ENCODE measurements around the gene SLFN12L. TPM values are rescaled to one million over a fixed set of nuclear protein-coding genes. Genes with fewer than 3 reads are reported as not detected.

Gene SLFN12L
- total RNA-seq, 2 donors from 2014 or later = 0.22 to 0.59 TPM

GRCh38 chr17:35498448-35499178 lies 38.9 kb downstream of the SLFN12L start:
- peaks cover 11 to 27% of the 10 kb centered on the region in 2 donors for H3K27me3 ChIP-seq
- peaks cover 0 to 16% of the 10 kb centered on the region in 2 donors for H3K4me1 ChIP-seq
- H3K36me3 ChIP-seq = no peaks in the 10 kb centered on the region
- H3K4me3 ChIP-seq = peak overlapping the region in 1 of 2 donors; percentile 32
- TF ChIP-seq CTCF (IDR thresholded peaks at IDR 0.05) = no peak
- no peak for DNase-seq (ENCODE audit: low spot score)
- H3K27ac ChIP-seq = no peak overlapping the region
- H3K9me3 ChIP-seq = no peaks in the 10 kb centered on the region

- DNase-seq (ENCODE audit: low spot score) = no peak
- no peak overlapping the region for H3K4me3 ChIP-seq
- no peak overlapping the region for H3K27ac ChIP-seq
- no peaks in the 10 kb centered on the region for H3K9me3 ChIP-seq
- H3K27me3 ChIP-seq = peaks cover 11 to 31% of the 10 kb centered on the region in 2 donors
- H3K4me1 ChIP-seq = peaks cover 0 to 16% of the 10 kb centered on the region in 2 donors
- no peaks in the 10 kb centered on the region for H3K36me3 ChIP-seq
- no peak for TF ChIP-seq CTCF (IDR thresholded peaks at IDR 0.05)
These were observed 40.8 kb downstream of the SLFN12L start for GRCh38 chr17:35496451-35497290.

GRCh38 chr17:35493040-35493439 lies 44.4 kb downstream of the SLFN12L start:
- no peak for DNase-seq (ENCODE audit: low spot score)
- Histone ChIP-seq H3K9me3 (no peaks in the 10 kb centered on the region), H3K36me3 (no peaks in the 10 kb centered on the region), H3K4me1 (peaks cover 0 to 21% of the 10 kb centered on the region in 2 donors), H3K27ac (no peak overlapping the region), H3K4me3 (no peak overlapping the region), H3K27me3 (peaks cover 11 to 41% of the 10 kb centered on the region in 2 donors)
- no peak for TF ChIP-seq CTCF (IDR thresholded peaks at IDR 0.05)

- no peak for TF ChIP-seq CTCF (IDR thresholded peaks at IDR 0.05)
These were observed 46.1 kb downstream of the SLFN12L start for GRCh38 chr17:35491417-35491816.

GRCh38 chr17:35489944-35490343 lies 47.5 kb downstream of the SLFN12L start:
- no peak overlapping the region for H3K4me3 ChIP-seq
- no peak for DNase-seq (ENCODE audit: low spot score)
- peaks cover 0 to 20% of the 10 kb centered on the region in 2 donors for H3K4me1 ChIP-seq
- H3K36me3 ChIP-seq = no peaks in the 10 kb centered on the region
- peaks cover 8 to 18% of the 10 kb centered on the region in 2 donors for H3K27me3 ChIP-seq
- no peak for TF ChIP-seq CTCF (IDR thresholded peaks at IDR 0.05)
- H3K9me3 ChIP-seq = no peaks in the 10 kb centered on the region
- no peak overlapping the region for H3K27ac ChIP-seq

More at GRCh38 chr17:35491417-35491816, 46.1 kb downstream of the SLFN12L start:
- Histone ChIP-seq H3K4me1 (peaks cover 0 to 26% of the 10 kb centered on the region in 2 donors), H3K27ac (no peak overlapping the region), H3K27me3 (peaks cover 11 to 30% of the 10 kb centered on the region in 2 donors), H3K9me3 (no peaks in the 10 kb centered on the region), H3K36me3 (no peaks in the 10 kb centered on the region), H3K4me3 (no peak overlapping the region)
- no peak for DNase-seq (ENCODE audit: low spot score)
